Activated CD4-positive, alpha-beta T cell treated with anti-CD3 and anti-CD28 coated beads, Interleukin-2, amount 50 U/mL, for 24 hours (primary cell): ENCODE data around the gene NFYA.
"Not testable (repeated sequence)": the region's sequence is repeated elsewhere in the genome, so short reads cannot be mapped to it uniquely, and the experiment has no call there.

Experiments used
- DNase-seq, 2 donors: peaks; one replicate each; pipeline ENCODE4 v3.0.0-alpha.2; 2020; ENCODE audit warnings: low read depth in 1 of 2, low spot score in 1 of 2

Gene NFYA

DNA sequence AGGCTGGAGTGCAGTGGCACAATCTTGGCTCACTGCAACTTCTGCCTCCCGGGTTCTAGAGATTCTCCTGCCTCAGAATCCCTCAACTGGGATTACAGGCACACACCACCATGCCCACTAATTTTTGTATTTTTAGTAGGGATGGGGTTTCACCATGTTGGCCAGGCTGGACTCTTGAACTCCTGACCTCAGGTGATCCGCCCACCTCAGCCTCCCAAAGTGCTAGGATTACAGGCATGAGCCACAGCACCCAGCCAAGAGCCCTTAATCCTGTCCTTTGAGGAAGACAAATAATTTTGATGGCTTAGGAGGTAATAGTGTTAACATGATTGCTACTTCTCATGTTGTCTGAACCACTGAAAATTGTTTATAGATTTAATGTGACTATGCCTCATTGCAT, 42.3 kb downstream of the NFYA start:
- not testable (repeated sequence) for DNase-seq

DNA sequence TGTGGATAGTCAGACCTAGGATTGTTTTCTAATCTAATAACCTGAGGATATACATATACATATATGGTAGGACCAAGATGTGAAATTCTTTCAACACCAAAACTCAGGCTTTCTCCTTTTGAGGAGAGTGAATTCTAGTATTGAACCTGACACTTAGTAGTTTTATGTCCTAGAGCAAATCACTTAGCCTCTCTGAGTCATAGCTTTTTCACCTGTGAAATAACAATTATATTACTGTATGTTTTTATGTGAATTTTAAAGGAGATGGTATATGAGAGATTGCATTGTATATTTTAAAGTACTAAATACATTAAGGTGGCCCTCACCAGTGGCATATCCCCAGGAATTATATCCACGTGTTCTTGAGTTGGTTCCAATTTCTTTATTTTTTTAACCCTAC, 46.7 kb downstream of the NFYA start:
- no peak for DNase-seq

DNA sequence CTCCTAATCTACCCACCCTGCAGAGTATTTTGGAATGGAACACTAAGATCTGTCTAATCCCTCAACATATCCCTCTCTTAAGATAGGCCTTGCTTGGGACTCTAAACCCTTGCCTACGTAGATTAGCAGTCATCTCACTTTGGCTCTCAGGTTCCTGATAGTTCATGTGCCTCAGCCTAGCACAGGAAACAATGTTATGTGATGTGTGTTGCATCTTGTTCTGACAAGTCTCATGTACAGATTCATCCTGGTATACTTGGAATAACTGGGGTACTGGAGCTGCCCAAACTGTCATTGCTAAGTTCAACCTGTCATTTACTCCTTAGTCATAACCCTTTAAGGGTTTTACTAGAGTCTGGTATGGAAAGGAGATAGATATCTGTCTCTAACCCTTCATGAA, 47.3 kb downstream of the NFYA start:
- DNase-seq: no peak

DNA sequence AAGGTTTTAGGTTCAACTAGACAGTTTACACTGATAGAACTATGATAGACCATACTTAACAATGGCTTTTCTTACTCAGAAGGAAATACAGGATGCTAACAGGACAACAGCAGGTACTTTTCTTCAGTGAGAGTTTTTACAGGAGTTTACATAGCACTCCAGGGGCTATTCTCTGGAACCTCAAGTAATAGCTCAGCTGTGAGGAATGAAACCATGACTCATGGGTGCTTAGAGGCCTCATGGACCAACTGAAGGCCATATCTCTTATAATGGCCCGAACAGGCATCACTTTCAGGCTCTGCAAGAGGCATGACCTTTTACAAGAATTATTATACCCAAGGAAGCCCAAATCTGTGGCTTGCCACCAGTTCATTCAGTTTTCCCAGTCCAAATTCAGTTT, 49.6 kb downstream of the NFYA start:
- no peak for DNase-seq

DNA sequence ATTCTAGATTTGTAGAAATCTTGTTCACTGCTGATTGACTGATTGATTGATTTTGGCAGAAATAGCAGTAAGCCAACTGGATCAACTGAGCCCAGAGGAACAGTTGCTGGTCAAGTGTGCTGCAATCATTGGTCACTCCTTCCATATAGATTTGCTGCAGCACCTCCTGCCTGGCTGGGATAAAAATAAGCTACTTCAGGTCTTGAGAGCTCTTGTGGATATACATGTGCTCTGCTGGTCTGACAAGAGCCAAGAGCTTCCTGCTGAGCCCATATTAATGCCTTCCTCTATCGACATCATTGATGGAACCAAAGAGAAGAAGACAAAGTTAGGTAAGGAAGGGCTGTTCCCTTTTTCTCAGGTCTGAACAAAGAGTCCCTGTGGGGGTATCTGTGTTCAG, 50.1 kb downstream of the NFYA start:
- no peak for DNase-seq

DNA sequence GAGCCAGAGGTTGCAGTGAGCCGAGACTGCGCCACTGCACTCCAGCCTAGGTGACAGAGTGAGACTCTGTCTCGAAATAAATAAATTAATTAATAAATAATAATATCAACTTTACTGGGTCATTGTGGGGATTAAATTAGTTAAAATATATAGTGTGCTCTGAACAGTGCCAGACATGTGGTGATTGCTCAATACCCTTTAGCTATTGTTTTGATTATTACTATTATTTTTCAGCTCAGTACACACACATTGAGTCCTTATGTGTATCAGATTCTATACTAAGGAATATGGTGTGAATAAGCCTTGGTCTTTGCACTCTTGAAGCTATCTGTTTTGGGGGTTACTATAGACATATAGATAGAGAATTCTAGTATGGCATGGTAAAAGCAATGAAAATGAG, 52.5 kb downstream of the NFYA start:
- DNase-seq: no peak

DNA sequence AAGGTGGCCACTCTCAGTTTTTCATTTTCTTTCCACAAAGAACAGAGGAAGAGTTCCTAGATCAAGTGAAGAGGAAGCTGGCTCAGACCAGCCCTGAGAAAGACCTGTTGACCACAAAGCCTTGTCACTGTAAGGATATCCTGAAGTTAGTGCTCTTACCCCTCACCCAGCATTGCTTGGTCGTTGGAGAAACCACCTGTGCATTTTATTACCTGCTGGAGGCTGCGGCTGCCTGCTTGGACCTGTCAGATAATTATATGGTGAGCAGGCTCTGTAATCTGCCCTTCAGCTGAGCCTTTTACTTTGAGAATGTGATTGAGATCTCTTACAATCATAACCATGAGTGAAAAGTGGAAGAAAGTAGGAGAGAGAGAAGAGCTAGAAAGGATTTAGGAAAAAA, 59.5 kb downstream of the NFYA start:
- no peak for DNase-seq

DNA sequence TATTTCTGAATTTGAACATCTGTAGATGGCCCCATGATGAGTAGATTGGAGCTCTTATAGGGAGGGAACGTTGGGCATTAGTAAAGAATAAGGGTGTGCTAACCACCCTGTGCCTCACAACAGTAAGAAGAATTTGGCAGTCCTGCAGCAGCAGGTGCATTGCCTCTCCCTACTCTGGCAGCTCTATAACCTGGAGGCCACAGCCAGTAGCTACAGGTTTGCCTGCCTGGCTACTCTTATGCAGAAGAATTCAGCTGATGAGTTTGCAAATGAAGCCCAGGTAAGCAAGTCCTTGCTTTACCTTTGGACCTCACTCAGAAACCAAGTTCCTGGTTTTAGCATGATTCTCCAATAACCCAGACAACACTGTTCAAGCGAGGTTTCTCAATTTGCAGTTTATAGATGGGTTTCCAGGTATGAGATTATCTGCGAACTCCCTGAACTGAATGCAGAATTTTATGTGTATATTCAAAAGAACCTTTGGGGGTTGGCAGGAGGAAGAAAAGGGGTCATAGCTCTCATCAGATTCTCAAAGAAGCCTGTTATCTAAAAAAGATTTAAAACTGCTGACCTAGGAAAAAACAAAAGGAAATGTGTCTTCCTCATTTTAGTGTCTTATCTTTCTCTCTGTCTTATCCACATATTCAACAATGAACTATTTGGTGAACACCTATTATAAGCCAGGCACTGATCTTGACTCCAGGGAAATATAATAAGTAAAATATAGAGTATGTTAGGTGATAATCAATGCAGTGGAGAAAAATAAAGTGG, 62.5 kb downstream of the NFYA start:
- DNase-seq: no peak

DNA sequence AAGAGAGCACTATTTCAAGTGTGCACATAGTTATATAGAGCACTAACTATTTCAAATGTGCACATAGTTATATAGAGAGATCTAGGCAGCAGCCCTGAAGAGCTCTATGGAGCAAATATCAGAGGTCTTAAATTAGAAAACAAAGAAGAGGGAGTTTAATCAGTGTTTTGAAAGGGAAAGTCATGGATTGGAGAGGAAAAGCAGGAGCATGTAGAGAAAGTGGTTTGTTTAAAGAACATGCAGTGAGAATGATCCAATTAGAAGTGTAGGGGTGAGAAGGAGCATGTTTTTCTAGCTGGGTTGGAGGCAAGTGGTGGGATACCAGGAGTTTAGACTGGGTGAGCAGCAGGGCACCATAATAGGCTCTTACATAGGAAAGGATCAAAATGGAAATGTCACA, 64.1 kb downstream of the NFYA start:
- DNase-seq: no peak

DNA sequence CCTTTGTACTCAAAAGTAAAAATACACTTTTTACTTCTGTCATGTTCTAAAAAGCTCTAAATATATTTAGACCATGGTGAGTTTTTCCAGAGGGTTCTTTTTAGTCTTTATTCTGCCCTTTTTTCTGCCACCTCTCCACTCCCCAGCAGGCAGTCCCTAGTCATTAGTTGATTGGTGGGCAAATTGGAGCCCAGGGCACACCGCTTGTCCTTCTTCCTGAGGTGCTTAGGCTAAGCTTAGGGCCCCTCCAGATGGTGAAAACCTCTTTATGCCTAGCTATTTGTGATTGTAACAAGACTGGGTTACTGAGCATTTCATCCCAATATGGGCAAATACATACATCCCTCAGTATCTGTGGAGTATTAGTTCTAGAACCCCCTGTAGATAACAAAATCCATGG, 75.1 kb downstream of the NFYA start:
- no peak for DNase-seq
